B cell (primary cell): ENCODE measurements around the gene FGF8.

Source experiments
- EZH2 ChIP-seq: IDR thresholded peaks from 2 replicates; pipeline ENCODE4 v1.6.1; 2012; ENCODE audit warnings: borderline replicate concordance, low read depth, mild to moderate bottlenecking, moderate library complexity, low read length; ENCODE audit not compliant: insufficient read depth, poor library complexity, severe bottlenecking
- TF ChIP-seq, protein P1 (sequence below): fragments of 200-600 bp; IDR thresholded peaks from one replicate; pipeline ENCODE4 v1.8.0; 2022; ENCODE audit warnings: antibody characterized with exemption, mild to moderate bottlenecking

DNA sequence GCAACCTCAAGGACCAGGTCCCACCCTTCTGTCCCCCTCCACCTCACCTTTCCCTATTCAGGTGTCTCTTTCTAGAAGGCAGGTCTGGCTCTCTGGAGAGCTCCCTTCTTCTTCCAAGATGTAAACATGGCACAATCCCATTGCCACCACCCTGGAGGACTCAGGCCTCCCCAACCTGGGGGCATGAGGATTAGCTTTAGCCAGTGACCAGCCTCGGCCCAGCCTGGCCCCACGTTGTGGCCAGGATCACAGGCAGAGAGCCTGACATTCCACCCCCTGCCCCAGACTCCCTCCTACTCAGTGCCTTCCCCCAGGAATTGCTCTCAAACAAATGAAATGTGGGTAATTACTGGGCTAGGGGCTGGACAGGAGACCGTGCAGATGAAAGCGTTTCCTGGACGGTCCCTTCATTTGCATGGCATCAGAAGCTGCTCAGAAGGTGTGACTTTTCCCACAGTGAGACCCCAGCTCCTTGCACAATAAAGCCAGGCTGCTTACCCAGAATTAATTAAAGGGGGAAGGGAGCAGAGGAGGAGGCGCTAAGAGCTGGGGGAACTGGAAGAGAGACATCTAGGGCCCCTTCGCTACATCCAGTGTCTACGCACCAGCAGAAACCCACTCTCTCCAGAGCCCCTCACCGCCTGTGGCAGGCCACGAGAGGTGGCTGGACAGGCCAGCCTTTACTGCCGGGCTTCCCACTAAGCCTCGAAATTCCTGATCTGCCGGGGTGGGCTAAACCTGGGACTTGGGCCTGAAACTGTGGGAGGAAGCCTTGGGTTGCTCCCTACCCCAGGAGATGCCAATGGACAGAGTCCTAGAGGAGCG lies 7.7 kb downstream of the FGF8 start:
- TF ChIP-seq, protein P1, sequence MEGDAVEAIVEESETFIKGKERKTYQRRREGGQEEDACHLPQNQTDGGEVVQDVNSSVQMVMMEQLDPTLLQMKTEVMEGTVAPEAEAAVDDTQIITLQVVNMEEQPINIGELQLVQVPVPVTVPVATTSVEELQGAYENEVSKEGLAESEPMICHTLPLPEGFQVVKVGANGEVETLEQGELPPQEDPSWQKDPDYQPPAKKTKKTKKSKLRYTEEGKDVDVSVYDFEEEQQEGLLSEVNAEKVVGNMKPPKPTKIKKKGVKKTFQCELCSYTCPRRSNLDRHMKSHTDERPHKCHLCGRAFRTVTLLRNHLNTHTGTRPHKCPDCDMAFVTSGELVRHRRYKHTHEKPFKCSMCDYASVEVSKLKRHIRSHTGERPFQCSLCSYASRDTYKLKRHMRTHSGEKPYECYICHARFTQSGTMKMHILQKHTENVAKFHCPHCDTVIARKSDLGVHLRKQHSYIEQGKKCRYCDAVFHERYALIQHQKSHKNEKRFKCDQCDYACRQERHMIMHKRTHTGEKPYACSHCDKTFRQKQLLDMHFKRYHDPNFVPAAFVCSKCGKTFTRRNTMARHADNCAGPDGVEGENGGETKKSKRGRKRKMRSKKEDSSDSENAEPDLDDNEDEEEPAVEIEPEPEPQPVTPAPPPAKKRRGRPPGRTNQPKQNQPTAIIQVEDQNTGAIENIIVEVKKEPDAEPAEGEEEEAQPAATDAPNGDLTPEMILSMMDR, result no peak
- TF ChIP-seq EZH2, result no peak
